ENCODE data around the gene SLC22A4.

Gene SLC22A4

DNA sequence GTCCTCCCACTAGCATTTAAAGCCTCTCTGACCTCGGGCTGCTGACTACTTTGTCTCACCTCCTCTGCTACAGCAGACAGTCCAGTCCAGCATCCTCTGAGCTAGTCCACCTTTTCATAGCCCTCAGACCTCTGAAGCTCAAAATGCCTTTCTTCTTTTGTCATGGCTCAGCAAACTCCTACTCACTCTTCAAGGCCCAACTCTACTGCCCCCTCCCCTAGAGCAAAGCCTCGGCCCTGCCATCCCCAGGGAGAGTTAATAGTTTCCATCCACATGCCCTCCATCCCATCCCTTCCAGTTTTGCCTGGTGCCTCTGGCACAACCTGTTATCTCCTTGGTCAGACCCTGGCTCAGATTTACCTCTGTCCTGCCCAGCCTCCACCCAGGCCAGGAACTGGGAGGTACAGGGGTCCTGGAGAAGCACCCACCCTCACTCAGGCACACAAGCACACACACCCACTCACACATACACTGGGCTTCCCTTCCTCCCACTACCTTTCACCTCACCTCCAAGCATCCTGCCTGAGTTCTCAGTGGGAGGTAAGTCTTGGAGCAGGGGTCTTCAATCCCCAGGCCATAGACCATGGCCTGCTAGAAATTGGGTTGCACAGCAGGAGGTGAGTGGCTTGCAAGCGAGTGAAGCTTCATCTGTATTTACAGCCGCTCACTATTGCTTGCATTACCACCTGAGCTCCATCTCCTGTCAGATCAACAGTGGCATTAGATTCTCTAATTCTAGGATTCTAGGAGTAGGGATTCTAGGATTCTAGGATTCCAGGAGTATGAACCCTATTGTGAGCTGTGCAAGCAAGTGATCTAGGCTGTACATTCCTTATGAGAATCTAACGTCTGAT, 18.6 kb upstream of the SLC22A4 start:
- no peak for DNase-seq

DNA sequence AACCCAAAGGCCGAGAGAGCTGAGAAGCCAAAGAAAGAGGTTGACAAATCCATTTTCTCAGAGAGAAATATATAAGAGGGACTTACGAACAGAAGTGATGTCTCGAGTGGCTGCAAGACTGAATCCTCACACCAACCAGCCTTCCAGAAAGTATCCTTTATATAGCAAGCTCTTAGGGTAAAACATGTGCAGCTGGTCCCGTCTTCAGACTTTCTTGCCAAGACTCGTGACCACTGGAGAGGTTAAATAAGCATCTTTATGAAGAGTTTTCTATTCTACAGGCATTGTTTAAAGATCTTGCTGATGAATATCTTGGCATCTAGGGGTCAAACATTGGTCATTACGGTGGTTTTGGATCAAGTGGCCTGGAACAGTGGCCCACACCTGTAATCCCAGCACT, 16.9 kb upstream of the SLC22A4 start:
- no peak for DNase-seq

- DNase-seq = no peak
Measured at GRCh38 chr5:132277971-132278853, 16.0 kb upstream of the SLC22A4 start.

DNA sequence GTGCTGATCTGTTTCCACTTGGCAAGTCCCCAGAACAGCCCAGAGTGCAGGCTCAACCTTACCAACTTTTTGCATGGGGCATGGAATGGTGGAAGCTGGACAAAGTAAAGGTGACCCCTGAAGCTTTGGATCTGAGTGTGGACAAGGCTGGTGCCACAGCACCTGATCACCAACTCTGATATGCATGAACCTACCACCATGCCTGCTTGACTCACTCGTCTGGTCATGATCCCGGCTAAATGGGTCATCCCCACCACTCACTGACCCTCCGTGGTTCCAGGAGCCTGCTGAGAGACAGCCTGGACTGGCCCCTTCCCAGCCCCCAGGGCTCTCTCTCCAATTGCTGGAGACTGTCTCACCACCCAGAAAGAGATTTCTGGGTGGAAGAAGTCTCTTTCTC, 14.4 kb upstream of the SLC22A4 start:
- no peak for DNase-seq

DNA sequence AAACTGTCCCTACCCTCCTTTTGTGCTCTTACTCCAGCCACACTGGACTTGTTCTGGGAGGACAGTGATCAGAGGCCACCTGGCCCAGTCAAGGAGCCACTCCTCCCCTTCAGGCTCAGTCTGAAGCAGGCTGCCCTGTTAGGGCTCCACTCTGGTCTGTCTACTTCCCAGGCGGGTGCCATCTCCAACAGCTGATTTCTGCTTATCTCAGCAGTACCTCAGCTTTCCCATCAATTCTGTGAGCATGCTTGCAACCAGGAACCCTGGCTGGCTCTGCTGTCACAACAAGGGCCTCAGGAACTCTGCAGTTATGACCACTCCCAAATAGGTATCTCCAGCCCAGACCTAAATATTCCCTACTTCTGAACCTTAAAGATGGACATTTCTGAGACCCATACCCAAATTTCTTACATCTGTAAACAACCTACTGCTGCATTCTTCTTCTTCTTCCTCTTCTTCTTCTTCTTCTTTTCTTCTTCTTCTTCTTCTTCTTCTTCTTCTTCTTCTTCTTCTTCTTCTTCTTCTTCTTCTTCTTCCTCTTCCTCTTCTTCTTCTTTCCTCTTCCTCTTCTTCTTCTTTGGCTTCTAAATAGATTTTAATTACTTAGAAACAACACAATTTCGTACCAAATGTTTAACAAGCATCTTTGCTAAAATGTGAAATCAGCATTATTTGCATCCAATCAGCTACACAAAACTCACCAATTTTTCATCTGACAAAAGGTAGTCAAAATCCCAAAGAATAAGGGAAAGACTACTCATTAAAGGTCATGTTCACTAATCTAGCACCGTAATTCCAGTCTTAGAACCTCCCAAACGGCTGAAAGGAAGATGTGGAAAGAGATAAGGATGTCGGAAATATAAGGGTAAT, 13.6 kb upstream of the SLC22A4 start:
- DNase-seq = no peak

DNA sequence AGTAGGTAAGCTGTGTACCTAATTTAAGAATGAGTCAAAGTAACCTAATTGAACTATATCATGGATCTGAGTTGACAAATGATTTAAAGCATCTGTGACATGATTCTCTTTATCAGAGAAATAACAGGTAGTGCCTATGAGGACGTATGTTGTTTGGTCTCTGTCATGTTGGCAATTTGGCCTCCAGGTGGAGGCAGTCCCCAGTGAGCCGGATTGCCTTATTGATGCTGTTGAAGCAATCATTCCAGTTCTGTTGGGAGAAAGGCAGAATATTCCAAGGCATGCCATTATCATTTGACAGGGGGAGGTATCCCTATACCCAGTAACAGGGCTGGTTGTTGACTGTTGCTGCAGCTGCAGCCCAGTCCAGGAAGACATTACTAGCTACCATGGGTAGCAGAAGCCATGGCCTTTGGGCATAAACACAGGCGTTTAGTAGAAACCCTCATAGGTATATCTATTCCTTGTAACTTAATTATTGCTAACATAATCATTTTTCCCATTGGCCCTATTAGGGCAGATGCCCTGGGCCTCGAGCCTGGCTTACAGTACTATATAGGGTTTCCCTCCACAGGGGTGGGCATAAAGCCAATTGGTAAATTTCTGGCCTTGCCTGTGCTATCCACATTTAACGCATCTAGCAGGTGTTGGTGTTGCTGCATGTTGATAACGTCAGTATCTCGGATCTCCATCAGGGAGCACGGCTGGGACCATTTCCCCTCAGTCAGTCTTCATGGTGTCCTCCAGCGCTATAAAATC, 12.2 kb upstream of the SLC22A4 start:
- DNase-seq = no peak

DNA sequence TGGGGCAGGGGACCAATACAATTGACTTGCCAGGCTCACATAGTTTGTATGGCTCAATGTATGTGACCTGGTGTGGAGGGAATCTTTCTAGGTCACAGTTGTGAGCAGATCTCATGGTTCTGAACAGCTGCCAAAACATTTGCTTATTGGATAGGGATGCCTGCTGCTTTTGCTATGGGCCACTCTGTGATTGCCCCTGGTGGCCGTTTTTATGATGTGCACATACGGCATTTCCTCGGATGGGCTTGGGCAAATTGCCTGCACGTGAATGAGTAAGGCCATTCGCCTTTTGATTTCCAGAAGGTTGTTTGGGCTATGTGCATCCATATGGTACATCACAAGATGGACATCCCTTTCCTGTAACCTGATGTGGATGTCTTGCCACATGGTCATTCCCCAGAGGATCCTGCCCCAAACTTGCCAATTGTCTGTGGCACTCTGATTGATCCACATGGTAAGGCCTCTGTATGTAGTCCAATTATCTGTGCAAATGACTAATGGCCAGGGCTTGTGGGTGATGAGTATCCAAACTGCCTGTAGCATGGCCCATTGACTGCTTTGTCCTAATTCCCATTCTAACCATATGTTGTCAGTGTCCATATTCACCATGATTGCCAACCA, 10.7 kb upstream of the SLC22A4 start:
- no peak for DNase-seq

- no peak for DNase-seq
Measured at GRCh38 chr5:132289097-132289496, 5.1 kb upstream of the SLC22A4 start.

DNA sequence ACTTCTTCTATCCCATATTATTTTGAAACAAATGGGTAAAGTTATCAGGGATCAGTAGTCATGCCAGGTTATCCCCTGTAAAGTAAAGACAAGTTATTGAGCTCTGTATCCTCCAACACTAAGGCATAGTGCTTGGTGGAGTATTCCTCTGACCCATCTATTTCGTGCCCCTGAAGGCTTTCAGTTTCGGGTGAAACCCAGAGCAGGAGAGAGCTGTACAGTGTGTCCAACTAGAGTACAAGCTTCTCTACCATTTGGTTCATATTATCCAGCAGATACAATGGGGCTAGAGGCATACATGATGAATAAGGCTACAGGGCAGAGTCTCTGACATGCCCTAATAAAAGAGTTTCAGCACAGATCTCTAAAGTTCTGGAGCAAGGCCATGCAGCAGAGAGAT, 3.2 kb upstream of the SLC22A4 start:
- DNase-seq = no peak

DNA sequence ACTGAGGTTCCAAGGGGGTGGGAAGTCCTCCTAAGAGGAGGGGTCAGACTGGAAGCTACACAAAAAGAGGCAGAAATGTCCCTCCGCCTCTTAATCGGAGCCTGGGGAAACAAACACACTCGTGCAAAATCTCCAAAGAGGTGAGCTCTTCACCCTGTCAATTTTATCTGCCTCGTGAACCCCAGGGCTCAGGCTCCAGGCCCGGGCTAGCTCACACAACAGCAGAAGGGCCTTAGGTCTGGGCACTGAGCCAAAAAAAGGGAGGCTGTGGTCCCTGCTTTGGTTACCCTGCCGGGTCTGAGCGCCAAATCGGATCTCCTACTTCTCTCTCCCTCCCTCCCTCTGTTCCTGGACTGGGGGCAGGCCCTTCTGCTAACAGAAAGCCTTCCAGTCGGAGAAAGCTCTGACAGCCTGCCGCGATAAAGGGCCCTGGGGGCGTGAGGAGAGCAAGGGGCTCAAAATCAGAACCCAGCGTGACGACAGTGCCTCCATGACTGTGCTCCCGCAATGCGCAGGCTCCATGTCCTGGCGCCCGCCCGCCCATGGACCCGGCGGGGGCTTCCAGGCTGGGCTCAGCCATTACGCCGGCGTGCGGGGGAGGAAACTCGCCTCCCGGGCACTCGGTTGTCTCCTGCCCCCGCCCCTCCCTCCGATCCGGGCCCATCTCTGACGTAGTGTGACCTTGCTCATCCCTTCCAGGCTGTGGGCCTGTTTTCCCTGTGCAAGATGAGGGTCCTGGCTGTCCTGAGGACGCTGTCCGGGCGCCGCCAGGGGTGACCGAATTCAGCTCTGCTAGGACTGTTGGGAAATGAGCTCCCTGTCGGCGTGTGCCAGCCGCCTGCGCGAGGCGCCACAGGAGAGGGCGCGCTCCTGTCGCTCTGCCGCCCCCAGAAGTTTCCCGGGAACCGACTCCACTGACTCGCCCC, 865 bp upstream of the SLC22A4 start:
- DNase-seq = peak; percentile 55 to 69

DNA sequence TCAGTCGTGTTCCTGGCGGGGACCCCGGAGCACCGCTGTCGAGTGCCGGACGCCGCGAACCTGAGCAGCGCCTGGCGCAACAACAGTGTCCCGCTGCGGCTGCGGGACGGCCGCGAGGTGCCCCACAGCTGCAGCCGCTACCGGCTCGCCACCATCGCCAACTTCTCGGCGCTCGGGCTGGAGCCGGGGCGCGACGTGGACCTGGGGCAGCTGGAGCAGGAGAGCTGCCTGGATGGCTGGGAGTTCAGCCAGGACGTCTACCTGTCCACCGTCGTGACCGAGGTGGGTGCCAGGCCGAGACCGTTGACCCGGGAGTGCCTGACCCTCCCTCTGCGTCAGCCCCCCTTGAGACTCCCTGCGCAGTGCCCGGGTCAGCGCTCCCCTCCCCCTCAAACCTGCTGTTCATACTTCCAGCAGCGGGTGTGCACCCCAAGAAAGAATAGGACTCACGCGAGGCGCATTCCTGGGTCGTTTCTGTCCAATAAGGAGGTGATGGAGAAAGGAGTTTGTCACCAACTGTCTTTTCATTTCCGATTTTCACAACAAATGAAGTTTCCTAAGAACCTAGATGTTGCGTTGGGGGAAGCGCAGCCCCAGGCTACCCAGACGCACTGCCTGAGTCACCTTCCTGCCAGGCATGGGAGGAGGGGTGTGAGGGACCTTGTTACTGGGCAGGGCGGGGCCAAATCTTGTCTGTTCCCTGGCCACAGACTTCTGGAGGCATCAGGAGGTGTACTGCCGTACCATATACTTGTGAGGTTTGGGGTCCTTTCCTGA, 722 bp downstream of the SLC22A4 start:
- peak; percentile 66 to 87 for DNase-seq

DNA sequence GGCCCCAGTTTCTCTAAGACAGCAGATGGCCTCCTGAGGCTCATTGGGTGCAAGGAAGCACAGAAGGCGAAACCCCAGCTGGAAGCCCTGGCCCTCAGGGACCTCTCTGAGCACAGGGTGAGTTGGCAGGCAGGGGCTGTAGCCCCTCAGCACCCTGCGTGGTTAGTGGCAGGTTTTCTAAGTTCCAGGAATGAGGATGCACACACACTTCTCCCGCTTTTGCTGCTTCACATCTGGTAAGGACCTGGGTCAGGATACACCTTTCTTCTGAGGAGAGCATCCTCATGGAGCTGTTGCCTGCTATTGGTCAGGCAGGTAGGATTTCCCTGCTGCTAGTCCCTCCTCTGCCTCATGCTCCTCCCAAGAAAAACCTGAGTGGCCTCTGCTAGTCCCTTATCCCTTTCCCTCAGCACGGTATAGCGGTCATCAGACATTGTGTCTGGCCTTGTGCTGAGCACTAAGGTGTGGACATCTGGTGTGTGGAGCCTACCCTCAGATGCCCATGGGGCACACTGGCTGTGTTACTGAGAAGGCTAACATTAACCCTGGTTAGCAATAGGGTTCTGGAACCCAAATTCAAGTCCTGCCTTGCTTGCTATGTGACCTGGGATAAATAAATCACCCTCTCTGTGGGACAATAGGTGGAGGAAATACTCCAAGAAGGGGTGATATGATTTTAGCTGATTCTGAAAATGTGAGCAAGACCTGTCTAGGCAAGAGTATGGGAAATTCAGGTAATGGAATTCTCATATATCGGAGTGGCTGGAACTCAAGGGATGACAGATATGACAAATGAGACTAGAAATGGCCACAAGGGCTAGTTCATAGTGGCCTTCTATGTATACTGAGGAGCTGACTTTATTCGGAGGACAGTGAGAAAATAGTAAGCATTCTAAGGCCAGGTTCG, 1.6 kb downstream of the SLC22A4 start:
- DNase-seq = no peak

- no peak for DNase-seq
Measured at GRCh38 chr5:132296412-132297016, 2.3 kb downstream of the SLC22A4 start.

- DNase-seq = no peak
Measured at GRCh38 chr5:132297211-132297940, 3.2 kb downstream of the SLC22A4 start.

DNA sequence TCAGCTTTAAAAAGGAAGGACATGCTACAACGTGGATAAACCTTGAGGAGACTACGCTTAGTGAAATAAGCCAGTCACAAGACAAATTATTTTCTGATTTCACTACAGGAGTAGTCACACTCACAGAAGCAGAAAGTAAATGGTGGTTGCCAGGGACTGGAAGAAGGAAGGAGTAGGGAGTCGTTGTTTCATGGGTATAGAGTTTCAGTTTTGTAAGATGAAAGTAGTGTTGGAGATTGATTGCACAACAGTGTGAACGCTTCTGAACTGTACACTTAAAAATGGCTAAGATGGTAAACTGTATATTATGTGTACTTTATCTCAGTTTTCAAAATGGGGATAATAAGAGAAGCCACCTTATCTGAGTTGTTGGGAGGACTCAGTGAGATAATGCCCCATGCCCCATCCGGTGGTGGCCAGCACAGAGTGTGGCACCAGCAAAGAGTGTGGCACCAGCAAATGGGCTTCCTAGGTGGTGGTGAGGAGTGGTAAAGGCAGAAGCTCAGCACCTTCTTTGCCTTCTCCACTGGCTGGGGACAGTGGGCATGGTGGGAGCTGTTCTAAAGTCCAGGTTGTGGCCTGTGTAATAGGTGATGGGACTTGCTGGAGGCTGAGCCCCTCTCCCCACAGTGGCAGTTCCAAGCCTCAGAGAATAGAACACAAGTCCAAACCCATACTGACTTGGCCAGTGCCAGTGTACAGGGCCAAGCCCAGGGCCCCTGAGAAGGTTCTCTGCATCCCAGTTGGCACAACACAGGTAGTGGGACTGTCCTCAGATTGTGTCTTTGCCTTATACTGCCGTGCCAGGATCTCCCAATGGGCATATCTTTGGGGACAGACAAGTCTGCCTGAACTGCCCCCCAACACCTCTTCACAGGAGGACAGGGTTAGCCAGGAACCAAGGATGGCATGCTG, 4.4 kb downstream of the SLC22A4 start:
- DNase-seq = no peak

DNA sequence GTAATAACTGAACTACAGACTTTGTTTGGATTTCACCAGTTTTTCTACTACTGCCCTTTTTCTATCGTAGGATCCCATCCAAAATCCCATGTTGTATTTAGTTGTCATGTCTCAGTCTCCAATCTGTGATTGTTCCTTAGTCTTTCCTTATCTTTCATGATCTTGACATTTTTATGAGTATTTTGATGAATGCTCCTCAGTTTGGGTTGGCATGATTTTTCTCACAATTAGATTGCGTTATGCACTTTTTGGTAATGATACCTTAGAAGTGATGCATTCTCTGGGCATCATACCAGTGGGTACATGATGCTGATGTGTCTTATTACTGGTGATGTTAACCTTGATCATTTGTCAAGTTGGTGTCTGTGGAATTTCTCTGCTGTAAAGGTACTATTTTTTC, 5.7 kb downstream of the SLC22A4 start:
- no peak for DNase-seq
